ENCODE results near the gene GMEB2. TPM values are rescaled to one million over a fixed set of nuclear protein-coding genes. Genes with fewer than 3 reads are reported as not detected.
"Not testable (repeated sequence)": the region's sequence is repeated elsewhere in the genome, so short reads cannot be mapped to it uniquely, and the experiment has no call there.

Gene GMEB2
- total and polyA plus RNA-seq, 5 donors from 2014 or later: 8.3 to 21.9 (median 10.1) TPM

GRCh38 chr20:63633732-63634131 is 6.8 kb upstream of the GMEB2 start:
- H3K27ac Mint-ChIP-seq: peak overlapping the region; percentile 69 to 99 (median 95)
- H3K27me3 ChIP-seq (ENCODE audit: control insufficient read depth, insufficient read depth, low read length): no peaks in the 10 kb centered on the region
- no peaks in the 10 kb centered on the region for H3K27me3 Mint-ChIP-seq
- H3K27ac ChIP-seq (ENCODE audit: insufficient read depth, low read length, poor library complexity, severe bottlenecking): peak overlapping the region; percentile 94
- H3K4me1 Mint-ChIP-seq: peaks cover 13 to 81% (median 39%) of the 10 kb centered on the region in 4 donors
- H3K36me3 ChIP-seq (ENCODE audit: control insufficient read depth, insufficient read depth, low read length): no peaks in the 10 kb centered on the region
- no peak for DNase-seq
- peak overlapping the region; percentile 43 to 77 (median 70) for H3K4me3 Mint-ChIP-seq
- H3K9me3 Mint-ChIP-seq: no peaks in the 10 kb centered on the region
- H3K9me3 ChIP-seq (ENCODE audit: control insufficient read depth in 2 of 2, low read length in 2 of 2): no peaks in the 10 kb centered on the region
- ATAC-seq (ENCODE audit: low read depth in 2 of 2): no peak
- peaks cover 83% of the 10 kb centered on the region for H3K4me1 ChIP-seq (ENCODE audit: control insufficient read depth, insufficient read depth, low read length, poor library complexity, severe bottlenecking)
- peaks cover 1% of the 10 kb centered on the region for H3K36me3 Mint-ChIP-seq
- no peak overlapping the region for H3K4me3 ChIP-seq (ENCODE audit: low read depth, low read length)

GRCh38 chr20:63631426-63631825 is 4.5 kb upstream of the GMEB2 start:
- H3K36me3 ChIP-seq (ENCODE audit: control insufficient read depth, insufficient read depth, low read length); DNase-seq; H3K4me3 ChIP-seq (ENCODE audit: low read depth, low read length); H3K27ac ChIP-seq (ENCODE audit: insufficient read depth, low read length, poor library complexity, severe bottlenecking); H3K27me3 Mint-ChIP-seq; H3K9me3 Mint-ChIP-seq; H3K27me3 ChIP-seq (ENCODE audit: control insufficient read depth, insufficient read depth, low read length); H3K9me3 ChIP-seq (ENCODE audit: control insufficient read depth in 2 of 2, low read length in 2 of 2); ATAC-seq (ENCODE audit: low read depth in 2 of 2); H3K36me3 Mint-ChIP-seq: not testable (repeated sequence)
- Mint-ChIP-seq H3K4me1 (peaks cover 13 to 69% (median 35%) of the 10 kb centered on the region in 4 donors), H3K27ac (peak overlapping the region; percentile 42 to 63 (median 54)), H3K4me3 (peak overlapping the region in 2 of 4 donors; percentile 22 to 56)
- H3K4me1 ChIP-seq (ENCODE audit: control insufficient read depth, insufficient read depth, low read length, poor library complexity, severe bottlenecking): peaks cover 69% of the 10 kb centered on the region

- peaks cover 13 to 68% (median 34%) of the 10 kb centered on the region in 4 donors for H3K4me1 Mint-ChIP-seq
- H3K4me3 ChIP-seq (ENCODE audit: low read depth, low read length); H3K9me3 ChIP-seq (ENCODE audit: control insufficient read depth in 2 of 2, low read length in 2 of 2); H3K9me3 Mint-ChIP-seq; H3K36me3 Mint-ChIP-seq; H3K27me3 ChIP-seq (ENCODE audit: control insufficient read depth, insufficient read depth, low read length); H3K27me3 Mint-ChIP-seq; DNase-seq; H3K27ac ChIP-seq (ENCODE audit: insufficient read depth, low read length, poor library complexity, severe bottlenecking); H3K36me3 ChIP-seq (ENCODE audit: control insufficient read depth, insufficient read depth, low read length); ATAC-seq (ENCODE audit: low read depth in 2 of 2): not testable (repeated sequence)
- H3K27ac Mint-ChIP-seq: peak overlapping the region in 2 of 3 donors; percentile 54 to 63
- H3K4me3 Mint-ChIP-seq: peak overlapping the region in 3 of 4 donors; percentile 9 to 56 (median 22)
- peaks cover 71% of the 10 kb centered on the region for H3K4me1 ChIP-seq (ENCODE audit: control insufficient read depth, insufficient read depth, low read length, poor library complexity, severe bottlenecking)
Observed at GRCh38 chr20:63630956-63631355, 4.1 kb upstream of the GMEB2 start.

GRCh38 chr20:63628246-63628975 is 1.5 kb upstream of the GMEB2 start:
- peaks cover 11% of the 10 kb centered on the region for H3K36me3 Mint-ChIP-seq
- H3K36me3 ChIP-seq (ENCODE audit: control insufficient read depth, insufficient read depth, low read length): no peaks in the 10 kb centered on the region
- DNase-seq (peak in 1 of 3 donors; percentile 75), ATAC-seq (ENCODE audit: low read depth in 2 of 2) (peak in 1 of 2 donors; percentile 17)
- H3K4me1 ChIP-seq (ENCODE audit: control insufficient read depth, insufficient read depth, low read length, poor library complexity, severe bottlenecking): peaks cover 52% of the 10 kb centered on the region
- H3K4me1 Mint-ChIP-seq: peaks cover 0 to 60% (median 26%) of the 10 kb centered on the region in 4 donors
- H3K27me3 Mint-ChIP-seq: no peaks in the 10 kb centered on the region
- H3K4me3 Mint-ChIP-seq: peak overlapping the region; percentile 79 to 98 (median 96)
- H3K4me3 ChIP-seq (ENCODE audit: low read depth, low read length): peak overlapping the region; percentile 84
- H3K27ac ChIP-seq (ENCODE audit: insufficient read depth, low read length, poor library complexity, severe bottlenecking): peak overlapping the region; percentile 93
- no peaks in the 10 kb centered on the region for H3K27me3 ChIP-seq (ENCODE audit: control insufficient read depth, insufficient read depth, low read length)
- H3K9me3 Mint-ChIP-seq: no peaks in the 10 kb centered on the region
- H3K9me3 ChIP-seq (ENCODE audit: control insufficient read depth in 2 of 2, low read length in 2 of 2): no peaks in the 10 kb centered on the region
- H3K27ac Mint-ChIP-seq: peak overlapping the region; percentile 87 to 98 (median 96)

- ATAC-seq (ENCODE audit: low read depth in 2 of 2): no peak
- peak overlapping the region; percentile 93 for H3K27ac ChIP-seq (ENCODE audit: insufficient read depth, low read length, poor library complexity, severe bottlenecking)
- DNase-seq: no peak
- Mint-ChIP-seq H3K4me3 (peak overlapping the region; percentile 79 to 98 (median 96)), H3K27me3 (no peaks in the 10 kb centered on the region), H3K9me3 (no peaks in the 10 kb centered on the region), H3K27ac (peak overlapping the region; percentile 87 to 98 (median 96)), H3K36me3 (peaks cover 13% of the 10 kb centered on the region), H3K4me1 (peaks cover 0 to 56% (median 25%) of the 10 kb centered on the region in 4 donors)
- no peaks in the 10 kb centered on the region for H3K27me3 ChIP-seq (ENCODE audit: control insufficient read depth, insufficient read depth, low read length)
- no peaks in the 10 kb centered on the region for H3K9me3 ChIP-seq (ENCODE audit: control insufficient read depth in 2 of 2, low read length in 2 of 2)
- no peaks in the 10 kb centered on the region for H3K36me3 ChIP-seq (ENCODE audit: control insufficient read depth, insufficient read depth, low read length)
- peak overlapping the region; percentile 84 for H3K4me3 ChIP-seq (ENCODE audit: low read depth, low read length)
- H3K4me1 ChIP-seq (ENCODE audit: control insufficient read depth, insufficient read depth, low read length, poor library complexity, severe bottlenecking): peaks cover 46% of the 10 kb centered on the region
Observed at GRCh38 chr20:63627751-63628245, 897 bp upstream of the GMEB2 start.

- peak overlapping the region; percentile 93 for H3K27ac ChIP-seq (ENCODE audit: insufficient read depth, low read length, poor library complexity, severe bottlenecking)
- DNase-seq (peak in 2 of 3 donors; percentile 96 to 97), ATAC-seq (ENCODE audit: low read depth in 2 of 2) (peak; percentile 80 to 82)
- Mint-ChIP-seq H3K4me1 (peaks cover 0 to 56% (median 25%) of the 10 kb centered on the region in 4 donors), H3K36me3 (peaks cover 18% of the 10 kb centered on the region), H3K27me3 (no peaks in the 10 kb centered on the region), H3K9me3 (no peaks in the 10 kb centered on the region), H3K27ac (peak overlapping the region in 2 of 3 donors; percentile 51 to 87), H3K4me3 (peak overlapping the region; percentile 79 to 98 (median 96))
- no peaks in the 10 kb centered on the region for H3K36me3 ChIP-seq (ENCODE audit: control insufficient read depth, insufficient read depth, low read length)
- peaks cover 41% of the 10 kb centered on the region for H3K4me1 ChIP-seq (ENCODE audit: control insufficient read depth, insufficient read depth, low read length, poor library complexity, severe bottlenecking)
- H3K4me3 ChIP-seq (ENCODE audit: low read depth, low read length): no peak overlapping the region
- H3K27me3 ChIP-seq (ENCODE audit: control insufficient read depth, insufficient read depth, low read length): no peaks in the 10 kb centered on the region
- H3K9me3 ChIP-seq (ENCODE audit: control insufficient read depth in 2 of 2, low read length in 2 of 2): no peaks in the 10 kb centered on the region
Observed at GRCh38 chr20:63627129-63627750, 339 bp upstream of the GMEB2 start.

- H3K4me3 Mint-ChIP-seq: peak overlapping the region; percentile 57 to 86 (median 80)
- H3K4me1 Mint-ChIP-seq: peaks cover 0 to 53% (median 28%) of the 10 kb centered on the region in 4 donors
- H3K27ac Mint-ChIP-seq: peak overlapping the region; percentile 86 to 95 (median 88)
- H3K4me3 ChIP-seq (ENCODE audit: low read depth, low read length): peak overlapping the region; percentile 66
- H3K27me3 Mint-ChIP-seq: no peaks in the 10 kb centered on the region
- no peaks in the 10 kb centered on the region for H3K9me3 ChIP-seq (ENCODE audit: control insufficient read depth in 2 of 2, low read length in 2 of 2)
- ATAC-seq (ENCODE audit: low read depth in 2 of 2) (no peak), DNase-seq (peak in 2 of 3 donors; percentile 22 to 47)
- H3K27ac ChIP-seq (ENCODE audit: insufficient read depth, low read length, poor library complexity, severe bottlenecking): peak overlapping the region; percentile 86
- H3K27me3 ChIP-seq (ENCODE audit: control insufficient read depth, insufficient read depth, low read length): no peaks in the 10 kb centered on the region
- peaks cover 0 to 1% (median 0%) of the 10 kb centered on the region in 7 donors for H3K9me3 Mint-ChIP-seq
- peaks cover 24% of the 10 kb centered on the region for H3K36me3 Mint-ChIP-seq
- no peaks in the 10 kb centered on the region for H3K36me3 ChIP-seq (ENCODE audit: control insufficient read depth, insufficient read depth, low read length)
- peaks cover 31% of the 10 kb centered on the region for H3K4me1 ChIP-seq (ENCODE audit: control insufficient read depth, insufficient read depth, low read length, poor library complexity, severe bottlenecking)
Observed at GRCh38 chr20:63625771-63626423, 1.0 kb downstream of the GMEB2 start.

All from CD4-positive, CD25-positive, alpha-beta regulatory T cell (primary cell).